Right kidney (tissue), 1 donor: Measurements from ENCODE around the gene CACNA1A.

Source experiments
- DNase-seq: peaks from one replicate; pipeline ENCODE4 v3.0.0-alpha.2; 2016

CACNA1A gene

GRCh38 chr19:13162724-13163608, 343.3 kb downstream of the CACNA1A start:
- DNase-seq: peak; percentile 95

GRCh38 chr19:13160557-13160956, 345.7 kb downstream of the CACNA1A start:
- DNase-seq: no peak

GRCh38 chr19:13159713-13160112, 346.6 kb downstream of the CACNA1A start:
- DNase-seq: no peak
